Mesothelial cell of epicardium (in vitro differentiated cells): ENCODE results near the gene GBX1. TPM values are rescaled to one million over a fixed set of nuclear protein-coding genes. Genes with fewer than 3 reads are reported as not detected.

Experiments used
- DNase-seq, 2 experiments: peaks; one replicate each; pipeline ENCODE4 v3.0.0; 2021; ENCODE audit warnings: low spot score in 2 of 2; ENCODE audit not compliant: unreplicated experiment in 2 of 2
- H3K27ac Mint-ChIP-seq: 2 replicates; pipeline ENCODE4 v1.8.0; 2021; ENCODE audit warnings: mixed read lengths
- H3K27me3 Mint-ChIP-seq: 2 replicates; pipeline ENCODE4 v1.8.0; 2021; ENCODE audit warnings: low read depth, mixed read lengths
- H3K36me3 Mint-ChIP-seq: 2 replicates; pipeline ENCODE4 v1.8.0; 2021; ENCODE audit warnings: mixed read lengths
- H3K4me1 Mint-ChIP-seq: 2 replicates; pipeline ENCODE4 v1.8.0; 2021; ENCODE audit warnings: mixed read lengths
- H3K4me3 Mint-ChIP-seq: 2 replicates; pipeline ENCODE4 v1.8.0; 2021; ENCODE audit warnings: mild to moderate bottlenecking, moderate library complexity, mixed read lengths
- H3K9me3 Mint-ChIP-seq: 2 replicates; pipeline ENCODE4 v1.8.0; 2021; ENCODE audit warnings: mixed read lengths
- total RNA-seq: library from RNA; stranded (reverse); gene quantifications from 3 replicates; pipeline ENCODE4 v1.2.1, GENCODE V29; 2021
- TF ChIP-seq, protein P1 (sequence below): fragments of 200-600 bp; sonication (generic); IDR thresholded peaks from one replicate; pipeline ENCODE4 v1.5.0; 2021; ENCODE audit warnings: antibody characterized with exemption; ENCODE audit not compliant: unreplicated experiment

GBX1 gene
- total RNA-seq, 1 donor from 2014 or later: not detected

DNA sequence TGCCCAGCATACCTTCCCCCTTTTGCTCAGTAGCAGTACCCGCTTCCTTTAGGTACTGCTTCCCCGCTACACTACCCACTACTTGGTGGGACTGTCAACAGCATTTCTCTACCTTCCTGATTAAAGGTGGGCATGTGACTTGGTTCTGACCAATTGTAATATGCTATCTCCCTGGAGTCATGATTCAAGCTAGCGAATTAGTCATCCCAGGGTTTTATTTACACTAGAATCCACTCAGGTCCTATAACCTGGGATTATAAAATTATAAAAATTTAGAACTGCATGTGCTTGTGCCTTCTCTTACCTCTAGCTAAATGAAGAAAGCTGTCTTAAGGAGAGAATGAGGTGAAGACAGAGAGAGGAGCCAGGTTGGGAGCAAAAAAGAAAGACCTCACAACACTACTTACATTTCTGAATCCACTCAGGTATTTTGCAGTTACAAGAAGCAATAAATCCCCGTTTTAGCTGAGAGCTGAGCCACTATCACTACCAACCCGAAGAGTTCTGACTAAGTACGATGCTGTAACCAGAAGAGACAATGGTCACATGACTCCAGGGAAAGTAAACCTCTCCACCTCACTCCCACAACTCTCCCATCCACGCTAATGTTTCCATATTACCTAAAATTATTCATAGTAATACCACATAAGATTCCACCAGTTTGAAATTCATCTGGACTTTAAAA, 9.7 kb downstream of the GBX1 start:
- Mint-ChIP-seq H3K4me1 (peaks cover 6% of the 10 kb centered on the region), H3K36me3 (no peaks in the 10 kb centered on the region), H3K27me3 (peaks cover 33% of the 10 kb centered on the region), H3K27ac (no peak overlapping the region), H3K9me3 (no peaks in the 10 kb centered on the region), H3K4me3 (no peak overlapping the region)
- TF ChIP-seq, protein P1, sequence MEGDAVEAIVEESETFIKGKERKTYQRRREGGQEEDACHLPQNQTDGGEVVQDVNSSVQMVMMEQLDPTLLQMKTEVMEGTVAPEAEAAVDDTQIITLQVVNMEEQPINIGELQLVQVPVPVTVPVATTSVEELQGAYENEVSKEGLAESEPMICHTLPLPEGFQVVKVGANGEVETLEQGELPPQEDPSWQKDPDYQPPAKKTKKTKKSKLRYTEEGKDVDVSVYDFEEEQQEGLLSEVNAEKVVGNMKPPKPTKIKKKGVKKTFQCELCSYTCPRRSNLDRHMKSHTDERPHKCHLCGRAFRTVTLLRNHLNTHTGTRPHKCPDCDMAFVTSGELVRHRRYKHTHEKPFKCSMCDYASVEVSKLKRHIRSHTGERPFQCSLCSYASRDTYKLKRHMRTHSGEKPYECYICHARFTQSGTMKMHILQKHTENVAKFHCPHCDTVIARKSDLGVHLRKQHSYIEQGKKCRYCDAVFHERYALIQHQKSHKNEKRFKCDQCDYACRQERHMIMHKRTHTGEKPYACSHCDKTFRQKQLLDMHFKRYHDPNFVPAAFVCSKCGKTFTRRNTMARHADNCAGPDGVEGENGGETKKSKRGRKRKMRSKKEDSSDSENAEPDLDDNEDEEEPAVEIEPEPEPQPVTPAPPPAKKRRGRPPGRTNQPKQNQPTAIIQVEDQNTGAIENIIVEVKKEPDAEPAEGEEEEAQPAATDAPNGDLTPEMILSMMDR: no peak
- DNase-seq: no peak

DNA sequence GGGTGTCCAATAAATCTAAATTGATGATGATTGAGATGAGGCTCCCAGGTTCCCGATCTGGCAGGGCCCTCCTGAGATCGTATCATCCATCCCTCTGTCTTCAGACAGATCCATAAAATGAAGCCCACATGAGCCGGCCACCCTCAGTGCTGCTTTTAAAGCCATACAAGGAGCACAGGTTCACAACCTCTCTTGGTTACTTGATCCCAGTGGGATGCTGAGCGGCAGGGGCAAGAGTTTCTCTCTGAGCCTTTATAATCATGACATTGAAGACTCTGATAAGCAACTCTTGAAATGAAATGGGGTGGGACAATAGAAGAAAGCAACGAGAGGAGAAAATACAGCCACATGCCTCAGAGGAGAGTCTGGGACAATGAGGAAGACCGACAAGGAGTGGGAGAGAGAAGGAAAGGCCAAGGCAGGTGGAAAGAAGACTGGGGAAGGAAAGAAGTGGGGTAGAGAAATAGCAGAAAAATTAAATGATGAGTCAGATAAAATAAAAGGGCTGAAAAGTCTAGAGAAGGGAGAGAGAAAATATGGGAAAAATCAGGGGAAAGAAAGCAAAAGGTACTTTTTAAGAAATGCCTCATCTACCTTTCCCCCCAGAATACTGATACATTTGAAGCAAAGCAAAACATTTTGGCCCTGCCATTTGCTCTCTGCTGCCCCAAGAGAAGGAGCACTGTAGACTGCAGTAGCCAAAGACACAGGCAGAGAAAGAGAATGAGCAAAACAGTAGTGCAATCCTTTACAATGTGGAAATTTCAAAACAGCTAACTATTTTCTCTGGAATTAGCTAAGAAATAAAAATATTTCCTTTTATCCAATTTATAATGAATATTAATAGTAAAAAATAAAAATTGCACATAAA, 14.6 kb downstream of the GBX1 start:
- no peaks in the 10 kb centered on the region for H3K36me3 Mint-ChIP-seq
- H3K27ac Mint-ChIP-seq: no peak overlapping the region
- H3K4me1 Mint-ChIP-seq: peaks cover 11% of the 10 kb centered on the region
- no peak for DNase-seq
- no peak overlapping the region for H3K4me3 Mint-ChIP-seq
- TF ChIP-seq, protein P1: no peak
- peaks cover 30% of the 10 kb centered on the region for H3K27me3 Mint-ChIP-seq
- H3K9me3 Mint-ChIP-seq: no peaks in the 10 kb centered on the region

DNA sequence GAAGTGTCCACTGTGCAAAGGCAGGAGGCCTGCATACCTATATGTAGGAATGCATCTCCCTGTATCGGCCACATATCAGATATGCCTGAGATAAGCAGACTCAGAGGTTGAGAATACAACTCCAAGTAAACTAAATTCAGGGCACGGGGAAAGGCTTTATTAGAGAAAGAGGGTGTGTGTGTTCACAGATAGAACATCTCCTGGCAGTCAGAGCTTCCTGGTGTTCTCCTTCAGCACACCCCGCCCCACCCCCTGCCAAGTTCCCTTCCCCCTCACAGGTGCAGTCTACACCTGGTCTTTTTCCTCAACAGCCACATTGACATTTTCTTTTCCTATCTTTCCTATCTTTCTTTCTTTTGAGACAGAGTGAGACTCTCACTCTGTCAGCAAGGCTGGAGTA, 17.1 kb downstream of the GBX1 start:
- TF ChIP-seq, protein P1: no peak
- H3K27me3 Mint-ChIP-seq: peaks cover 15% of the 10 kb centered on the region
- H3K4me1 Mint-ChIP-seq: peaks cover 8% of the 10 kb centered on the region
- no peak overlapping the region for H3K4me3 Mint-ChIP-seq
- no peaks in the 10 kb centered on the region for H3K9me3 Mint-ChIP-seq
- DNase-seq: no peak
- H3K27ac Mint-ChIP-seq: no peak overlapping the region
- H3K36me3 Mint-ChIP-seq: no peaks in the 10 kb centered on the region

DNA sequence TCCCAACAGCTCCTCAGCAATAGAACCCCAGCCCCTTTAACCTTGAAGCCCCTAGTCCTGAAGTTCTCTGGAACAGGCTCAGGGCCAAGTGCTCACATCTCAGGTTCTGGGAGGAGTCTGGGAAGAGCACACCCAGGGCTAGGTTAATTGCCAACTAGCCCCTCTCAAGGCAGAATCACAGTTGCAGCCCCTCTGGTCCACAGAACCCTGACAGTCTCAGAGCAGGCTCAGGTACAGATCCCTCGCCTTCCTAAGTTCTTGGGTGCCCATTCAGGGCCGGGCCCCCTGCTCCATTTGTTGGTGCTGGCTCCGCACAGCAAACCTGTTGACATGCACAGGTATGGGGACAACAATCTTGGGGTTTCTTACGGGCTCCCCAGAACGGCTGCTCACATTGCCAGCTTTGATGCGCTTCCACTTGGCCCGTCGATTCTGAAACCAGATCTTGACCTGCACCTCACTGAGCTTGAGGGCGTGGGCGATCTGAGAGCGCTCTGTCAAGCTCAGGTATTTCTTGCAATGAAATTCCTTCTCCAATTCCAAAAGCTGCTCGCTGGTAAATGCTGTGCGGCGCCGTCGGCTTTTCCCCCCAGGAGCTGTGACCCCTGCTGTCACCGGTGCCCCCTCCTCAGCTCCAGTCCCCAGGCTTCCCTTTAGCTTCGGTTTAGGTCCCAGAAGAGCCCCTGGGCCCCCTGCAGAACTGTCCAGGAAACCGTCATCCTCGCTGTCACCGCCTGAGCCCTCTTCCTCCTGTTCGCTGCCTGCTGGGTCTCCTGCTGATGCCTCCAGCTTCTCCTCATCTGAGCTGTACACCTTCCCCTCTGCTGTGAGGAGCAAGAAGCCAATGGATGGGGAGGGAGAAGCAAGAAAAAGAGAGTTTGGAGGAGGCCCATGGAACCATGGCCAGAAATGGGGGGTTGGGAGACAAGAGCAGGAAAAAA, 18.9 kb downstream of the GBX1 start:
- H3K4me3 Mint-ChIP-seq: no peak overlapping the region
- no peaks in the 10 kb centered on the region for H3K9me3 Mint-ChIP-seq
- TF ChIP-seq, protein P1: no peak
- DNase-seq: no peak
- peaks cover 7% of the 10 kb centered on the region for H3K27me3 Mint-ChIP-seq
- H3K27ac Mint-ChIP-seq: no peak overlapping the region
- H3K36me3 Mint-ChIP-seq: peaks cover 6% of the 10 kb centered on the region
- peaks cover 5% of the 10 kb centered on the region for H3K4me1 Mint-ChIP-seq

DNA sequence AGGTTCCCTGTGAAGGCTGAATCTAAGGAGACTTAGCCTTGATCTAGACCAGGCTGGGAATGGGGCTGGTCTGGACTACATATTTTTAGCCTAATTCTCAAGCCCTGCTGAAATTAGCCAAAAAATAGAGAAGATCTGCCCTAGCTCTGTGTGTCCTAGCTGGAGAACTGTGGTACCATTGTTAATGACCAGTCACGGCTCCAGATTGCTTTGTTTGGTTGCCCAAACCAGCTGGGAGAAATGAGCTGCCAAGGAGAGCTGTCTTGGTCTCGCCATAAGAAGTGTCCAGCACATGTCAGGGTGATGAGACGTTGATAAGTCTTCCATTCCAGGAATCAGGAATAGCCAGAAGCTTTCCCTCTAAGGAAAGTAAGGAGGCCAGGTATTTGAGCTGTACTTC, 20.7 kb downstream of the GBX1 start:
- TF ChIP-seq, protein P1: no peak
- peaks cover 7% of the 10 kb centered on the region for H3K27me3 Mint-ChIP-seq

More for the DNA sequence above, 20.7 kb downstream of the GBX1 start:
- no peak overlapping the region for H3K4me3 Mint-ChIP-seq
- no peak for DNase-seq
- peaks cover 12% of the 10 kb centered on the region for H3K36me3 Mint-ChIP-seq
- no peak overlapping the region for H3K27ac Mint-ChIP-seq
- peaks cover 5% of the 10 kb centered on the region for H3K4me1 Mint-ChIP-seq
- H3K9me3 Mint-ChIP-seq: no peaks in the 10 kb centered on the region
